ENCODE measurements around the gene PIP5K1A.

The PIP5K1A gene

GRCh38 chr1:151176514-151177045 is 21.8 kb upstream of the PIP5K1A start:
- H3K27ac ChIP-seq = no peak overlapping the region

GRCh38 chr1:151184211-151184610 is 14.1 kb upstream of the PIP5K1A start:
- H3K27ac ChIP-seq = no peak overlapping the region
- TF ChIP-seq CTCF (conservative IDR thresholded peaks at IDR 0.05) = no peak

More at GRCh38 chr1:151176514-151177045, 21.8 kb upstream of the PIP5K1A start:
- no peak for TF ChIP-seq CTCF (conservative IDR thresholded peaks at IDR 0.05)

- peak overlapping the region; percentile 88 for H3K27ac ChIP-seq
- TF ChIP-seq CTCF (conservative IDR thresholded peaks at IDR 0.05) = no peak
Observed at GRCh38 chr1:151187205-151187604, 11.1 kb upstream of the PIP5K1A start.

- peak overlapping the region; percentile 88 for H3K27ac ChIP-seq
Observed at GRCh38 chr1:151188667-151189066, 9.7 kb upstream of the PIP5K1A start.

GRCh38 chr1:151189637-151190445 is 8.5 kb upstream of the PIP5K1A start, which contains the start of gene VPS72:
TSS of gene VPS72 (minus strand) at chr1:151190197. CDS start at chr1:151190121, 76 bp downstream.
- TF ChIP-seq CTCF (conservative IDR thresholded peaks at IDR 0.05) = no peak
- H3K27ac ChIP-seq = peak within 1 kb of the TSS; percentile 88

- no peak for TF ChIP-seq CTCF (conservative IDR thresholded peaks at IDR 0.05)
- no peak overlapping the region for H3K27ac ChIP-seq
Observed at GRCh38 chr1:151192047-151192446, 6.3 kb upstream of the PIP5K1A start.

- TF ChIP-seq CTCF (conservative IDR thresholded peaks at IDR 0.05) = no peak
- H3K27ac ChIP-seq = no peak overlapping the region
Observed at GRCh38 chr1:151193304-151193703, 5.0 kb upstream of the PIP5K1A start.

GRCh38 chr1:151193856-151194255 is 4.5 kb upstream of the PIP5K1A start:
- no peak for TF ChIP-seq CTCF (conservative IDR thresholded peaks at IDR 0.05)
- no peak overlapping the region for H3K27ac ChIP-seq

- H3K27ac ChIP-seq = peak overlapping the region; percentile 66; the same call in 1 of the 2 replicates
Observed at GRCh38 chr1:151194894-151195594, 3.3 kb upstream of the PIP5K1A start.

Measured in VCaP (cell line).